SK-N-MC (cell line): ENCODE measurements around the gene PTPN14.

Experiments used
- EZH2 ChIP-seq: fragments of 200-600 bp; sonication (generic); IDR thresholded peaks from one replicate; pipeline ENCODE4 v1.6.1; 2017; ENCODE audit warnings: antibody characterized with exemption
- POLR2AphosphoS5 ChIP-seq: IDR thresholded peaks from 2 replicates; pipeline ENCODE4 v1.6.1; 2012; ENCODE audit warnings: mild to moderate bottlenecking, low read depth, low read length, borderline replicate concordance

DNA sequence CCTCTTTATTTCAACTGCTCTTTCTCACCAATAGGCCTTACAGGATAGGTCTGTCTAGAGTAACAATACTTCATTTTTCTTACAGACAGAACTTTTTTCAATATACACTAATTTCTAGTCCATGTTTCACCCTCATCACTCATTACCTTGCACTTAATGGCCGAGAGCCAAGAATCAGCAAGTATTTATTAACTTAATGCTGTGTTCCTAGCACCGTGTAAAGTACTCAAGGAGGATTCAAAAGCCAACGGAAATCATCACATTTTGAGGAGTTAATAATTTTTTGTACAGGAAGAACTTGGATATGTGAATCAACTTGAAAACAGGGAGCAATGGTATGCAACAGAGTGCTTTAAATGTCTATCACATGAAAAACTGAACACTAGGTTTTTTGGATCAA is 102.0 kb downstream of the PTPN14 start:
- TF ChIP-seq EZH2 (no peak), POLR2AphosphoS5 (no peak)
